Femur (tissue), 1 donor: Measurements from ENCODE around the gene MUSTN1.

Experiments used
- DNase-seq: peaks from one replicate; pipeline ENCODE4 v3.0.0-alpha.2; 2017

Gene MUSTN1

DNA sequence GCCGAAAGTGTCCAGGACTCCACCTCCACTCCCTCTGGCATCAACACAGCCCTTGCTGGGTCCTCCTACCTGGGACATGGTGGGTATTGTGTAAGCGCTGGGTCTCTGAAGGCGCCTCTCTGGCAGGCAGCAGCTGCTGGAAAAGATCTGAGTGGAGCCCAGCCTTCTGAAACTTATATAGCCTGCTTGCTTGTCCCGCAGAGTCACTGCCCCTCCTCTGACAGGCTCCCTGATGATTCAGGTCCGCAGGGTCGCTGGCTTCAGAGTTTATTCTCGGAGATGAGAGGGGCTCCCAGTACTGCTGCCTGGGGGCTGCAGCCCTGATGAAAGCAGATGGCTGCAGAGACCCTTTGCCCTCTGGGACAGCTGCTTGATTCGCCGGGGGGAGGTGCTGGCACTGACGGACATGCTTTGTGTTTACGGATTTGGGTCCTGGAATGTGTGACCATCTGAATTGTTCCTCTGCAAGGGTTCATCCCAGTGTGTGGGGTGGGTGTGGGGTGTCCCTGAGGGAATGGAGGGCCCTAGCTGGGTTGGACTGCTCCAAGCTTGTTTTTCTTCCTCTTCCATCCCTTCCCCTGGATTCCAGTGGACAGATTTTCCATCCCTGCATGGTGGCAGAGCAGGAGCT, at the start of gene MUSTN1:
MUSTN1 (minus strand) TSS at position 149 of the 631 bp plus-strand sequence; CDS start at position 78, 71 bp downstream.
- DNase-seq = peak; percentile 67

DNA sequence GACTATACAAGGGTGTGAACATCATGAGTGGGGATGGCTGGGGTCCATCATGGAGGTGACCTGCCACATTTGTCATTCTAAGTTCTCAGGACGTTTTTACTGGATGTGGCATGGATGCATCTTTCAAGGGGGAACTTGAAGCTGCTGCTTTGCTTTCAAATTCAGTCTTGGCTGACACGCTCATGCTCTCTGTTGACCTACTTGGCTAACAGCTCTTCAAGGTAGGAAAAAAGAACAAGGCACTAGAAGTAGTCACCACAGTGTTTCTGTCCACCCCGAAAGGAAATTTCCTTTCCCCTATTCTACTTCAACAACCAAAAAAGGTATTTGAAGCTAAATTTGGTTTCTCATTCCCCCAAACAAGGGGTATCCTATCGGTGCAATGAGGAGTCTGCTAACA, 47.6 kb upstream of the MUSTN1 start:
- DNase-seq = no peak

DNA sequence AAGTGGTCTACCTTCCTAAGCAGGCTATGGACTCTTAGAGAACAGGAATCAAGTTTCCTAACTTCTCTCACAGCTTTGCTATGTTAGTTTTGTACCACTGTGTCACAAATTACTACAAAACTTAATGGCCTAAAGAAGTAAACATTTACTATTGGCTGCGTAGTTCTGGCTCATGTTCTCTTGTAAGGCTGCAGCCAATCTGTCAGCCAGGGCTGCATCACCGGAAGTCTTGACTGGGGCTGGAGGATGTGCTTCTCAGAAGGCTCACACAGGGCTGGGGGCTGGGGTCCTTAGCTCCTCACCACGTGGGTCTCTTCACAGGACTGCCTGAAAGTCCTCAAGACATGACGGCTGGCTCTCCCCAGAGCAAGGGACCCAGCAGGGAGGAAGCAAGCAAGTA, 47.1 kb upstream of the MUSTN1 start:
- DNase-seq = no peak

DNA sequence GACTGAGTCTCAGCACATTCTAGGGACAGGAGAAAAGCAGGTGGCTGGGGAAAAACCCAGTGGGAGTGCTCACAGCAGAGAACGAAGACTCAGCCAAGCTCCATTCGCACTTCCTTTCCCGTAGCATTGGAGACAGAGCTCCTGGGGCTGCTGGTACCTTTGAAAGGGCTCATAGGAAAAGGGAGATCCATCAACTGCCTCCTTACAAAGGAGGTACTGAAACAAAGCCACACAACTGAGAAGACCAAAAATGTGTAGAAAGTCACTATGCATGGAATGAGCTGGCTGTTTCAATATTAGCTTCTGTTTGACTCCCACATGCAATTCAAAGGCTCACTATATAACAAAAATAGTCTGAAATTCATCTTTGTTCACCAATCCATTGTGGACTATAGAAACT, 45.7 kb upstream of the MUSTN1 start:
- no peak for DNase-seq

DNA sequence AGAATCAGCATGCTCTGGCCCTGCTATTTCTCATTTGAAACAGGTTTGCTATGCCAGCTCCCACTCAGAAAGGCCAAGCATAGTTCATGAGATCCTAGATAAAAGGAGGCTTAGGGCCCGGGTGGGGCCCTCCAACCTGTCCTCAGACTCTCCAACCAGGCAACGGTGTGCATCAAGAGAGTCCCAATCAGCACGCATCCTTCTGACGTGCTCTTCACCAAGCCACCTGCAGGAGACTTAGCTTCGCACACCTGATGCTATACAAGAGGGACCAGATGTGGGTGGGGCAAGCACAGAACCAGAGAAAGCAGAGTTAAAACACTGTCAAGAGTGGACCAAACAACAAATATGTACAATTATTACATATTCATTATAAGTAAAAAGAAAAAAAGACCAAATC, 45.2 kb upstream of the MUSTN1 start:
- no peak for DNase-seq

DNA sequence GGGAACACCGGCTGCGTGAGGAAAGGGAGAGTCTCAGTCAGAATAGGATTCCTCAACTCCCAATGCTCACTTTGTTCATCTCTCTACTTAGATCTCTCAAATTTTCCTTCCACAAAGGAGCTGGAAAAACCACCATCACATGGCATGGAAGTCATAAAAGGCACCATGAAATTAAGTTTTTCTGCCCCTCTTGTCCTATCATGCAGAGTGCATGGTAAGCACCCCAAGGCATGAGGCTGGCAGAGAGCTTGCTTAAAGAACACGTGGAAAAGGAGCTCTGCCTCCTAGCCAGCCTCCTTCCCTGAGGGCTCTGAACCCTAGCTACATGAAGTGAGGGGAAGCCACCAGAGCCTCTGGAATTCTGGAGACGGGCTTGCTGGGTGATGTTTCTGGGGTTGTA, 44.8 kb upstream of the MUSTN1 start:
- no peak for DNase-seq

DNA sequence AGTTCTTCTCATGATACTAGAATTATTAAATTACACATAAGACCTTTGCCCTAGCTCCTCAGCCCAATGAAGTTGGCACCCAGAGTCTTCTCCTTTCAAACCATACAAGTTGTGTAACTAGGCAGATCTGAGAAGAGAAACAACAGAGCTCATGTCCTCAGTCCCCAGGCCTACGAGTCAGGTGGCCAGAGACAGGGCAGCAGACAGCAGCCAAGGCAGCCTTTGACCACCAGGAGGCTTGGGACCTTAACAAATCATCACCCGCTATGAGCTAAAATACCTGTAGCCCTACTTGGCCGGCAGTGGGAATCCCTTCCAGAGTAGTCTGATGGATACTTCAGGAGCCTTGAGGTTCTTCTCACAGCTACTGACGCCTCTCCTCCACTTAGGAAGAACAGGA, 44.3 kb upstream of the MUSTN1 start:
- DNase-seq = no peak

DNA sequence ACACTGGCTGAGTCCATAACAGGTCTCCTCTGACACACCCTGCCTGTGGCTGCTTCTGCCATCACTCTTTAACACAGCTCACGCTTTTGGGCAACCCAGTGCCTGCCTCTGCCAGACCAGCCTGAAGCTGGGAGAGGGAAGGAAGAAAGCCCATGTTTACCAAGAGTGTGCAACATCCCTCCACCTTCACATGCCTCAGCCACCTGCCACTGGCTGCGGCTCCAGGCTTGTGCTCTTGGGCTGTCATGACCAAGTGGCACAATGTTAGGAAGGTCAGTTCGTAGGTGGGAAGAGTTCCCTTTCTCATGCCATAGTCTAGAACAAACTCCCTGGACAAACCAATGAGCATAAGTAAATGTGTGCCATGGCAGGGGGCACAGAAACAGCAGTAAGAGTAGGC, 42.3 kb upstream of the MUSTN1 start:
- DNase-seq = no peak

DNA sequence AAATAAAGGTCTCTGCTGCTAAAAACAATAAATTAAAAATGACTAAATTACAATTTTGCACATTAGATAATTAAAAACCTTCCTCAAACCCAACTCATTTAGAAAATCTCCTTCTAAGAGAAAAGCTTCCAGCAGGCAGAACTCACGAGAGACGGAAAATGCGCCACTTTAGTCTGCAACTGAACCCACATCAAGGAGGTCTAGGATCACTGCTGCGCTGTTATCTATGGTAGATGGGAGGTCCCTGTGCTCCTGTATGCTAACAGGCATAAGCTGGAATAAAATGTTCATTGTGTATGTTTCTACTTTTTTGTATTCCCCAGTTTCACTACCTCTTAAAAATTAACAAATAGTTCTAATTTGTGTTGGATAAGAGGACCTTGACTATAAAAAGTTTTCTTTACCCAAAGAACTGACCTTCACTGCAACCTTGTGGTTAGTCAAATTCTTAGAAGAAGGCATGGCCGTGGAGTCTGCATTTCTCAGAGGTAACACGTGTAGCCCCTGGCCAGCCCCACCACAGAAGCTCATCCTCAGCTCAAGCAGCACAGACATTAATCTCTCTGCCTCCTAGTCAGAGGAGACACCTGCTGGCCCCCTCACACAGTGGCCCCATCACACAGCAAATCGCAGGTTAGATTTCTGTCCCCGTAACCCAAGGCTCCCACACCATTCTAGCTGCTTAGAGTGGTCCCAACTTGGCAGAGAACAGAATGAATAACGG, 40.2 kb upstream of the MUSTN1 start:
- no peak for DNase-seq

DNA sequence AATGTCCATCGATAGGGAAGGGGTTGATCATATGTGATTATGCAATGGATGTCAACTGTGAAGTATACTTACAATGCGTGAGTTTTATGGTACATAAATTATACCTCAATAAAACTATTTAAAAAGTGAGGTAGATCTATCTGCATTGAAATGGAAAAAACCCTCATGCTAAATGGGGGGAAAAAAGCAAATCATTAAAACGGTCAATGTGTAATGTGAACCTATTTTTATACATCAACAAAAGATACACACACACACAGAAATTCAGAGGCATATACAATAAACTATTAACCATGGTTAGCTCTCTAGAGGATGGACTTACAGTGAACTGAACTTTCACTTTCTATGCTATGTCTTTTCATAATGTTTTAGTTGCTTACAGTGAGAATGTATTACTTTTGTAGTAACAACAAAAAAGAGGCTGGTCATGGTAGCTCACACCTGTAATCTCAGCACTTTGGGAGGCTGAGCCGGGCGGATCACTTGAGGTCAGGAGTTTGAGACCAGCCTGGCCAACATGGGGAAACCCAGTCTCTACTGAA, 39.4 kb upstream of the MUSTN1 start:
- no peak for DNase-seq

DNA sequence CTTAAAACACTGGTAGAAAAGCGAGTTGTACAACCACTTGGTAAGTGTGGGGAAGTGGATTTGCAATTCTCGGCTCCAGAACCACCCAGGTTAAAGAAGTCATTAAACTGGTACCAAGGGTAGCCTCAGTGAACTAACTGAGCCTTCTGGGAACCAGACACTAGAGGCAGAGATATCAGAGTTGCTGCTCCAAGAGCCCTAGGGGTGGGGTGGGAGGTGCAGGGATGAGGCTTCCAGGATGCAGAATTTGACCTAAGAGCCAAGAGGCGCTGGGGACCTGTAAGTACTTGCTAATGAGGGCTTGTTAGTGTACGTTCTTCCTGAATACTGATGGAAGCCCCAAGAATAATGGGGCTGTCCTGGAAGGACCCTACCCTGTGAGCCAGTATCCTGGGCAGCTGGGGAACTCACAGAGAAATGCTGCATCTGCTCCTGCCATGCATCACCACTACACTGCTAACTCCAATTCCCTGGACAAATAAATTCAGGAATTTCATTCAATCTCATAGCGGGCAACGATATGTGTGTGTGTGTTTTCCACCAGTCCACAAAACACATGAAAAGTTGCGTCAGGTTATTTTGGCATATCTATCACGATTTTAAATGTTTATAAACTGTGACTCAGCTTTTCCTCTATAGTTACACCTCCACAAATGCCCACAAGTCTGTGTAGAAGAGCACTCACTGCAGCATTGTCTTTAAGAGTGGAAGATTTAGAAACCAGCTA, 38.8 kb upstream of the MUSTN1 start:
- DNase-seq = no peak

DNA sequence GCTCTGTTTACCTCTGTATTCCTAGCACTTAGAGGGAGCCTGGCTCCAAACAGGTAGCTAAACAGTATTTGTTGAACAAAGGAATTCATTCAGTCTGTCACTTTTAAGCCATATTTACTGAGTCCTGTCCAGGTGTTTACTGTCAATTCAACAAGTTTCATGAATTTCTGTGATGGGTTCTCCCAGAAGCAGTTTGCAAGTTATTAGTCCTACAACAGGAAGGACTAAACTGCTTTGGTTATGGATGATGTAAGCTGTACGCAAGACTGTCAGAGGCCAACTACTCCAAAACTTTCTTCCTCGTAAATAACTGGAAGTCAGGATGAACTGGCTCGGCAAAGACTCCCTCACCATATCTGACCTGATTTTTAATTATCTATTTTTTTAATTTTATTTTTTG, 37.4 kb upstream of the MUSTN1 start:
- DNase-seq = no peak

DNA sequence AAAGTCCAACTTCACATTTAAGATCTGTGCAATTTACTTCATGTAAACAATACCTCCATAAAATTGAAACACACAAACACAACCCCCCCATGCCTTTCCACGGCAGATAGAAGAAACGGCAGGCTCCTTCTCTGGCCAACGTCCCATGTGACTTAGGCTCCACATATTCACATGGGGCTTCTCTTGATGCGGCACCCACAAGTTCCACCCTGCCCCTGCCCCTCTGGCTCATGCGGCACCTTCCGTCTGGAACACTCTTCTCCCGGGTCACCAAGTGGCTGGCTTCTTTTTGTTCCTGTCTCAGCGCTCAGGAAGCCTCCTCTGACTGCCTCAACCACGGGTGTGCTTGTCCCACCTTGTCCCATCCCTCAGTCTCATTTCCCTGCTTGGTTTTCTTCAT, 36.9 kb upstream of the MUSTN1 start:
- DNase-seq = no peak

DNA sequence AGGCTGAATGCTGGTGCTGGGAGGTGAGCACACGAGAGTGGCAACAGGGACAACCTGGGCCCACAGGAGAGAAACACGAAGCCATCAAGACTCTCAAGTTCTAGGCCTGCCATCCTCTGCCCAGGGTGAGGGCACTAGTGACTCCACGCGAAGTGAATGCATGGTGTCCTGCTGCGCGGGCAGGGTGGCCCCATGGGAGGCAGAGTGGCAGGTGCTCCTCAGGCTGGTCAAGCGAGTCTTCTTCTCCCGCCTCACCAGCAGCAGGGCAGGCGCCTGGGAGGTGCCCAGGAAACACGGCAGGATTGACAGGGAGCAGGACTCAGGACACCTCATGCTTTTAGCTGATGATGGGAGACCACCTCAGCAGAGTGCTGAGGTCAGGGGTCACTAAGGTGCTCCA, 35.7 kb upstream of the MUSTN1 start:
- no peak for DNase-seq

DNA sequence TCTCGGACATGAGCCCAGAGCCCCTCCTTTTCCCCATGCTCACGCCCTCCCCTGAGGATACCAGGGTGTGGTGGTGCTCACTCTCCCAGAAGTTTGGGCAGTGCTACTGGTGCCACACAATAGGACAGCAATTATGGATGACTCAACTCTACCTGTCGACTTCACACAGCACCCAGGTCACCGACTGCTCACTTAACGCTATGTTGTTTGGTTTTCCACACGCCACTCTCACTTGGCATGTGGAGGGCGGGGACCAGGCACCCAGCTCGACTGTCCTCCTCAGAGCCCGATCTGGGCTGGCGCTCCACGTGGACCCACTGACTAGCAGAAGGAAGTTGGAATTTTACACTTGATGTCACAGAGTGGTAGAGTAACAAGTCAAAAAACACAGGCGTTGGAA, 31.6 kb upstream of the MUSTN1 start:
- DNase-seq = no peak

DNA sequence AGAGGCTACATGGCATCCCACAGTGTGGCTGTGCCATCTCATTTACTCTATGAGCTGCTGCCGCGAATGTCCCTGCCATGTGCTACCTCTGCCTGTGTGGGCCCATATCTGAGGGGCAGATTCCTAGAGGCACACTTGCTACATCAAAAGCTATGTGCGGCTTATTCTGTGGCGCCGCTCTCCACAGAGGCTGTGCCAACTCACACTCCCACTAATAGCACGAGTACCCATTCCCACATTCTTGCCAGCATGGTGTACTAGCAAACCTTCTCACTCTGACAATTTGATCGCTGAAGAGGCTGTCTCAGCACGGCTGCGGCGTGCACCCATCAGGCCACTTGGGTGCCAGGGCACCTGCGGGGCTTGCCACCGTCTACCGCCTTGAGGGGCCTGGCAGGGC, 31.2 kb upstream of the MUSTN1 start:
- no peak for DNase-seq

DNA sequence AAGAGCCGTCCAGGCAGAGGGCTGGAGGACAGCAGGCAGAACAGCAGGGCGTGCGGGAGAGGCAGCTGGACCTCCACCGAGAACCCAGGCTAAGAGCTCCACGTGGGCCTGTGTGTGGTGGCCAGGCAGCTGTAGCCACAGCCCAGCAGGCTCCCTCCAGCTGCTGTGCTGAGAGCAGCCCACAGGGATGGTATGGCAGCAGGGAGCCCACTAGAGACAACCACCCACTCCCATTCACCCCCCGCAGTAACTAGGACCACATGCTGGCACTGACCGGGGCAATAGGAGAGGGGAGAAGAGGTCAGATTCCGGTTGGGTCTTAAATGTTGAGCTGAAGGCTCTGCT, 25.6 kb upstream of the MUSTN1 start:
- DNase-seq = no peak

DNA sequence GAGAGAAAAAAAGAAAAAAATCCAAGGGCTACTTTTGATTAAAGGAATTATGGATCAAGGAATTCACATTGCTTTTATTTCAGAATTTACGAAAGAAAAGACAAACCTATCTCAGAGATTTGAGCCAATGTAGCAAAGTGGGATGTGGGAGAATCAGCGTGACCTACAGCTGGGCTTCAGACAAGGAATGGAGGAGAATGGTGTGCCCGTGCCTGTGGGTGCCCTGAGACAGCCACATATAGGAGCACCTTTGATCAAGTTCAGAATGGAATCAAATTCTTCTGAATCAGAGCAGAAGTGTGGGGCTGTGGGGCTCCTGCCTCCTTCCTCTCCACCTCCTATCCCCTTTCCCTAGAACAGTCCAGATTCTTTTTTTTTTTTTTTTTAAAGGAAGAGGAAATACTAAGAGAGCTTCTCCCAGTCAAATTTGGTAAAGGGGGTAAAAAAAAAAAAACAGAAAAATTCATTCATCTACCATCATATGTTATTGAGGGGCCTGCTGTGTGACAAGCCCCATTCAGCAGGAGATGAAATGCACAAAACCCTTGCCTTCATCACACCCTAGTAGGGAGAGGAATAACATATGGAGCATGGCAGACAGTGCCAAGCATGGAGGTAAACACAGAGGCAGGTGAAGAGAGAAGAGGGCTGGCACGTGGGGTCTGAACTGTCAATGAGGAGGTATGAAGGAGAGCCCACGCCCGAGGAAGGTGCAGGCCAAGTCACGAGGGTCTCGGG, 25.0 kb upstream of the MUSTN1 start:
- DNase-seq = no peak

DNA sequence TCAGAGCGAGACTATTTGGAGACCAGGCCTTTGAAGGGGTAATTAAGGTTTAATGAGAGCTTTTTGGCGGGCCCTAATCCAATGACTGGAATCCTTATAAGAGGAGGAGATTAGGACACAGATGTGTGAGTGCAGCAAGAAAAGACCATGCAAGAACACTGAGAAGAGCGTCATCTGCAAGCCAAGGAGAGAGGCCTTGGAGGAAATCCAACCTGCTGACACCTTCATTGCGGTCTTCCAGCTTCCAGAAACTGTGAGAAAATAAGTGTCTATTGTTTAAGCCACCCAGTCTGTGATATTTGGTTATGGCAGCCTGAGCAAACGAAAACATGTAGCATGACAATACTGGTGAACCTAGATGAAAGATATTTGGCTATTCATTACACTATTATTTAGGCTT, 23.0 kb upstream of the MUSTN1 start:
- no peak for DNase-seq

DNA sequence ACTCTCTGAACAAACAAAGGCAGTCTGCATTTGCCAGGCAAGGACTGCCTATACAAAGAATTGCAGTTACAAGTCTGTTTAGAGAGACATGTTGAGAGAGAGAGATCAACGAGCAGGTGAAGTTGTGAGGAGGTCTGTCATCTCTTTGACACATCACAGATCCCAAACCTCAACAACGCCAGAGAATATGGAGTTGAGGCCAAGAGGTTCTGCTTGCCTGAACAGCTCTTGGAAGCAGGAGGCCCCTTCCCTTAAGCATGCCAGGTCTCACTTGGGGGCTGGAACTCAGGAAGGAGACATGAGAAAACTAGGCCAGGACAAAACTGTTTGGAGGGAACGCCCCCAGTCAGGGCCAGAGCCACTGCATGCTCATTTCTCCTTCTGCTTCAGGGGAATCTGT, 22.3 kb upstream of the MUSTN1 start:
- DNase-seq = no peak

DNA sequence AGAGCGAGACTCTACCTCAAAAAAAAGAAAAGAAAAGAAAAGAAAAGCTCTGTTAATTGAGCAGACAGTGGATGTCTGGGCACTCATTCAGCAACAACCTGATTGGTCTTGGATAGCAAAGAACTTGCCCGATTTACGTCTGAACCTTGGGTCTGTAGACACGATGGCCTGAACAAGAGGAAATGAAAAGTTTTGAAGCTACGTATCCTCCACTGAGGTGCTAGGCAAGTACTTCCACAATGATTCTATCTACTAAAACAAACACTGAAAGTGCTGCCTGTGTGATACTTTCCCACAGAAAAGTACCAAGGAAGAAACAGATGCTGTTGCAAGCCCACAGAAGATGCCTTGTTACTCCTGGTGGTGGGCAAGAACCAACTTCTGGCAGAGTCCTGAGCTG, 21.8 kb upstream of the MUSTN1 start:
- no peak for DNase-seq

DNA sequence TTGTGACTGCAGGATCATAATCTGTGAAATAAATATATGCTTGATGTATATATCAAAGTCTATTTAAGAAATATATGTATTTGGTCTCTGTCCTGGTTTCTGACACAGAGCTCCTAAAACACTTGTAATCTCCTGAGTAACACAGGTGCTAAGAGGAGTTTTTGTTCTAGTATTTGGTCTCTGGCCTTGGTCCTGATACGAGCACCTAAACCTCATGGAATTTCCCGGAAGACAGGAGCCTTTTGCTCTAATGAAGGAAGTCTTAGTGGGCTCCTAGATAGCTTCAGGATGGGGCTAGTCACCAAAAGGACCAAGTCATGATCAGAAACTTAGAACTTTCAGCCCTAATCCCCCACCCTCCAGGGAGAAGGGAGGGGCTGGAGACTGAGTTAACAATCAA, 19.2 kb upstream of the MUSTN1 start:
- DNase-seq = no peak

DNA sequence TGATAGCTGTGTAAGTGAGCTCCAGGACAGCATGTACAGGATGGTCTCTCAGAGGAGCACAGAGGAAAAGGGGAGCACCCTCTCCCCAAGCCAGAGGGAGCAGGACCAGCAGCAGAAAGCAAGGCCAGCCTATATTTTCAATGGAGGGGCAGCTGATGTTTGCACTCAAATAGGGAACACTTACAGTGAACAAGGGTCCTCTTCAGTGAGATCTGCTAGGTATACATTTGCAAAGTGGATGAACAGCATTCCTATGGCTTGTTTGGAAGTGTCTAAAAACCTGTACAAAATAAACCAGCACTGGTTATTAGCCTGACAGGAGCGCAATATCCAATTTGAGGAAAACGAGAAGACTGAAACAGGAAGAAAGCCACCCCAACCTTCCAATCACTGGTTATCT, 17.6 kb upstream of the MUSTN1 start:
- DNase-seq = no peak
